NCI-H146 treated with DMSO at 0.1 percent for 48 hours (cell line): ENCODE results near the gene ZCCHC2.

ENCODE experiments used
- DNase-seq: peaks from one replicate; lab custom pipeline; 2025; ENCODE audit not compliant: unreplicated experiment; lab: John Stamatoyannopoulos, UW

The ZCCHC2 gene

DNA sequence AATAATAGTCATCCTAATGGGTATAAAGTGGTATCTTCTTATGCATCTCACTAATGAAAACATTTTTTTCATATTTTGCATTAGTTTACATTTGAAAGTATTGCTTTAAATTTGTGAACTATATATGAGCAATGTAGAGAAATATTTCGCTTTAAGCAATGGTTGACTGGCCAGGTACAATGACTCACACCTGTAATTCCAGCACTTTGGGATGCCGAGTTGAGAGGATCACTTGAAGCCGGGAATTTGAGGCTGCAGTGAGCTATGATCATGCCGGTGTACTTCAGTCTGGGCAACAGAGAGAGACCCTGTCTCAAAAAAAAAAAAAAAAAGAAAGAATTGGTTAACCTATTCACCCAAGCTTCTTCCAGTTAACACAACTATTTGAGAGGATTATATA lies 15.1 kb downstream of the ZCCHC2 start:
- no peak for DNase-seq

DNA sequence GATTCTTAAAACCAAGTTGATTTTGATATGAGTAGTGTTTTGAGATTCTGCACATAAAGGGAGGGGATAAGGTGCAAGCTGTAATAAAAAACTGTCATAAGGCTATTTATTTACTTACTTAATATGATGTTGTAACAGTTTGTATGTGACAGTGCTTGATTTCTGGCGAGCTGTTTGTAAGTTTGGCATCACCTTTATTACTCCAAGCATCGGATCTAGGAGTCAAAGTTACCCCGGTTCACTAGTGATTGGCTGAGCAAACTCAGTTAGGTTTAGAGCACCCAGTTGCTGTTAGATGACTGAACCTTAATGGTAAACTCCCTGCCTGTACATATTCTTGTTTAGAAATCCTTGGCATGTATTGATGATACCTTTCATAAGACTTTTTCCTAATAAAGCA lies 16.1 kb downstream of the ZCCHC2 start:
- DNase-seq: no peak

DNA sequence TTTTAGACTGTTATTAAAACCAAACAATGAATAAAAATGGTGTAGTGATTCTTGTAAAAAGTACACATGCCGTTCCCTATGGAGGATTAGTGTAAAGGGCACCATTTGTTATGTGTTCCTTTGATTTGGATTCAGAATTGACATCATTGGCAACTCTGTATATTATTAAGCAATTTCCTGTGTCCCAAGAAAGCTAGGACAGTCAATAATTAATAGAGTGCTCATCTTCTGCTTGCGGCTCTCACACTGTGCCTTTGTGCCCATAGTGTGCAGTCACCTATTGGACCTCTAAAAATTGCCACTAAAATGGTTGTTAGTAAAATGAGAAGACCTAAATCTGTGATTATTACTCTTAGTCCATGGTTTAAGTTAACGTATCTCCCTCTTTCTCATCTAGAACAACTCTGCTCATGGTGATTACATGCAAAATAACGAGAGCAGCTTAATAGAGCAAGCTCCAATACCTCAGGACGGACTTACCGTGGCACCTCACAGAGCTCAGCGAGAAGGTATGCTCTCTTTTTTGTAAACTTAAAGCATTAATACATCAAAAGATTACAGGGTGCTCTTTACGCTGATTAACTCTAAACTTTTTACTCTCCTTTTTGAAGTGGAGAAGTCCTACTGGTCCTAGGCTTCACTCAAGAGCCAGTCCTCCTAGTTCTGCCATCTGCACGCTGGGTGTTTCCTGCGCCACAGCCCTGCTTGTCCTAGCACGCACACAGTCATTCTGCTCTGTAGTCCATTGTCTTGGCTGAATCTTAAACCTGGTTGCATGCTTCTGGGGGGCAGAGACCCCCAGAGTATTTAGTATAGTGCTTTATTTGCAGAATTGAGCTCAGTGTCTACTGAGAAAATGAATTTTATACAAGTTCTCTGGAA lies 16.7 kb downstream of the ZCCHC2 start:
- DNase-seq: no peak

DNA sequence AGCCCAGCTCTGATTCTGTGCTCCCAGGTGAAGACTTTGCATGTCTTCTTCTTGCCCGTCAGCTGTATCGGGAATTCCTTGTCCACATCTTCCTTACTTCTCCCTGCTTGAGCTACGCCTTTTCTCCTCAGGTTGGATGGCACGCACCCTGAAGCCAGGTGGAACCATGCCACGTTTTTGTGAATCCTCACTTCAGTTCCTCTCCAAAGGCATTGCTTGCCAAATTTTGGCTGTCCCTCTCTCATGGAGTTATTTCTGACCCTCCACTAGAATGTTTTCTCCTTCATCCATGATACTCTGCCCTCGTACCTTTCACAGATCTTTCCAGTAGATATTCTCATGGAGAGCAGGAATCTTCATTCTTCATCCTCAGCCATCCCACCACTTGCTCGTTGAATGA lies 20.2 kb downstream of the ZCCHC2 start:
- DNase-seq: no peak

DNA sequence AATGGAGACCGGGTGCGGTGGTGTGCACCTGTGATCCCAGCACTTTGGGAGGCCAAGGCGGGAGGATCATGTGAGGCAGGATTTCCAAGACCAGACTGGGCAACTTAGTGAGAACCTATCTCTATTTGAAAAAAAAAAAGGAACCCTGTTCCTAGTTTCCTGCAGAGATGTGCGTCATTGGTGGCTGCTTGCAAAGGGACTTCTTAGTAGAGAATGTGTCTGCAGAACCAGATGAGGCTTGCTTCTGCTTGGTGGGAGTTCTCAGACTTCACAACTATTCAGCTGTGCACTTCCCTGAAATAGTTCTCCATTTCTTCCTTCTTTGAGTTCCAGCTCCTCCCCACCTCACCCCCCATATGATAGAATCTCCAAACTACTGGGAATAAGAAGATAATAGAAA lies 22.3 kb downstream of the ZCCHC2 start:
- DNase-seq: no peak

DNA sequence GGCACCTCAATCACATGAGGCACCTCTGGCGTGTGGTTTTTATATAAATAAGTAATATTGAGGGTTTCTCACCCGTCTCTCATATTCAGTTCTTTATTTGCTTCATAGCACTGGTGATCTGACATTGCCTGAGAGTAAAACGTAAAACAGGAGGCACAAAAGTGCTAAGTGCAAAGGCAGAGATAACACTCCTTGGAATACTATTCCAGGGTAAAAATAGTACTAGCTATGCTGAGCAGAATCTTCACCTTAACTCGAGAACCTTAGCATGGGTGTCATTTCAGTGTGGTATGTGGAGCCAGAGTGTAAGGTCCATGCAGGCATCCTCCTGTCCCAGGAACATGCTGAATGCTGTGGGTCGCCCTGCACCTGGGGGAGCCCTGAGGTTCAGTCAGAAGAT lies 26.9 kb downstream of the ZCCHC2 start:
- no peak for DNase-seq

DNA sequence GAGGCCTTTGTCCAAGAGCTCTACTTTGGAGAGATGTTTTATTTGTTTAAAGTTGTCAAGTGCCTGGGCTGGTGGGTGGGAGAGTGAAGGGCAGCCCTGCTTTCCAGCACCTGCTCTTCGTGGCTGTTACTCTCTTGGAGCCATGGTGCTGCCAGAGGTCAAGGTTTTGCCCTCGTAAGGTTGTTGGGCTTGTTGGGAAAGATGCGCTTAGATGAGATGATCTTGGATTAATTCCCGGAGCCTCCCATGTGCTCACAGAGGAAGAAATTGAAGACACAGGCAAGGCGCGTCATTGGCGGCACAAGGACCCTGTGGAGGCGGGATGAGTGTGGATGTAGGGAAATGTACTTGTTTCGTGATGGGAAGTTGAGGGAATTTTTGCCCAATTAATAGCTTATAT lies 27.9 kb downstream of the ZCCHC2 start:
- DNase-seq: no peak

DNA sequence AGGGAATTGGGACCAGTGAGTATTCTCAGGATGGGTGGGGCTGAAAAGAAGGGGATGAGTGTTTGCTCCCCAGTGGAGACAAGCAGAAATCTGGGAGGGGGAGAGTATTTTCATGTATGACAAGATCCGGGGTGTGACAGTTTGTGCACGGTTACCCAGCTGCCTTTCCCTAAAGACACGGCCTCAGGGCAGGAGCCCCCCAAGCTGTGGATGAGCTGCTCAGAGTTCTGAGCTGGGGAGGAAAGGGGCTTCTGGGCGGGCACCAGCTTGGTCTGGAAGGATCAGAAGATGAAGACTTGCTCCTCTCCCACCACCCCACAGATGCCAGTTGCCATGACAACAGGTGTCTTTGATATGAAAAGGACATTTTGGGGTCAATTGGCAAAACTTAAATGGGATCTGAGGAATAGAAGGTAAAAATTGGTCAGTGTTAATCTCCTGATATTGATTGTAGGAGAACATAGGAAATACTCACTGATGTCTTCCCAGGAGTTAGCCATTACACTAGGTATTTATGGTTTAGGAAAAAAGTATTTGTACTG lies 29.2 kb downstream of the ZCCHC2 start:
- DNase-seq: no peak

DNA sequence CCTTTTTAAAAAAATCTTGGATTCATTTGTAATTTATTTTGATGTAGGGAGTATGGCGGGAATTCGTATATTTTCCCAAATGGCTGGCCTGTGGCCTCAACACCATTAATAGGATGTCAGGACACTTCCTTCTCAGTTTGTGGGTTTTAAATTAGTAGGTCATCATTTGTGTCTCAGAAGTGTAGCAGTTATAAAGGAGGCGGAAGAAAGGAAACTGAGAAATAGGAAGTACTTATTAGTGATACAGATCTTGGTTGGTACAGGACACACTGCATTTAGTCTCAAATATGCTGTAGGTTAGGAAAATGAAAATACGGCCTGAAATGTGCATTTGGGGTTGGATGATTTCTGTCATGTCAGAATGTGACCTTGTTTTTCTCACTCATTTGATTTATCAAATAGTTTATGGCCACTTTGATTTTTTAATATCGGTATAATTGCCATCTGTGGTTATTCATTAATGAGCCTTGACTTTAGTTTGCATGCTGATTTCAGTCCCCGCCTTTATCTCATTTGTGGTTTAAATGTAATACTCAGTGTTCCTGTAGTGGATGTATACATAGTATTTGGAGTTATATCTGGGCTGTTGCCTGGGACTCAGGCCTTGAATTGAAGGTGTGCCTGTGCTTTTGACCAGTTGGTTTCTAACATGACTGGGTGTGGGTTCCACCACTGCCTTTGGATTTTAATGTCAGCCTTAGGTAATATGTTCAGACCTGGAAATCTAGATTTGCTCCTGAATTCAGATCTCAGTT lies 31.4 kb downstream of the ZCCHC2 start:
- DNase-seq: no peak

DNA sequence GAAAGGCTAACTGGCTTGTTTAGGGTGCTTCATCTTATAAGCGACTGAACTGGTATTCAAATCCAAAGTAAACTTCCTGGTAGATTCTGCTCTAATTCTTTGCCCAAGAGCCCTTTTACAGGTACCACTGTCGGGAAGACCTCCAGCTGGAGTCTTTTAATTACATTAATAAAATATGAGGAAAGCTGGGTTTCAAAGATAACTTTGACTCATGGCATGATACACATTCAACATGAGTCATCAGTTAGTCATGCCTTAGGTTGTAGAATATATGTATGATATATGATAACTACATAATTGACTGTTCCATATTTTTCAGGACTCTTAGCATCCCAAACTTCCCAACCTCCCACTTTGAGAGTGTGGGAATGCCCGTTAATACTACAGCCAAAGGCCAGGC lies 32.3 kb downstream of the ZCCHC2 start:
- no peak for DNase-seq

DNA sequence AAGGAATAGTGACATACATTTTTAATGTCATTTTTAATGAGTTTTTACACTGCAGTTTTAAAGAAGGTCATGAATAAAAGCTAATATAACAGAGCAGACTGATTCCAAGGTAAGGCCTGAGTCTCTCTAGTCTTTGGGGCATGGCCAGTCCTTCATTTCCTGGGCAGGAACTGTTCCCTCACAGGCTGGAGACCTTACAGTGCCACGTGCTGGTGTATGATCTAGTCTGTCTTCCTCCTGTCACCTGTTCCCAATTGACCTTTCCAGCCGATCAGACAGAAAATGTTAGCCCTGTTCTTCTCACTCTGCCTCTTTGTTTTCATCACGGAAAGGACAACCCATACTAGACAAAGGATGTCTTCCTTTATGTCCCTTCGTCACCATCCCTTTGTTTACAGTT lies 33.6 kb downstream of the ZCCHC2 start:
- DNase-seq: peak; percentile 13

DNA sequence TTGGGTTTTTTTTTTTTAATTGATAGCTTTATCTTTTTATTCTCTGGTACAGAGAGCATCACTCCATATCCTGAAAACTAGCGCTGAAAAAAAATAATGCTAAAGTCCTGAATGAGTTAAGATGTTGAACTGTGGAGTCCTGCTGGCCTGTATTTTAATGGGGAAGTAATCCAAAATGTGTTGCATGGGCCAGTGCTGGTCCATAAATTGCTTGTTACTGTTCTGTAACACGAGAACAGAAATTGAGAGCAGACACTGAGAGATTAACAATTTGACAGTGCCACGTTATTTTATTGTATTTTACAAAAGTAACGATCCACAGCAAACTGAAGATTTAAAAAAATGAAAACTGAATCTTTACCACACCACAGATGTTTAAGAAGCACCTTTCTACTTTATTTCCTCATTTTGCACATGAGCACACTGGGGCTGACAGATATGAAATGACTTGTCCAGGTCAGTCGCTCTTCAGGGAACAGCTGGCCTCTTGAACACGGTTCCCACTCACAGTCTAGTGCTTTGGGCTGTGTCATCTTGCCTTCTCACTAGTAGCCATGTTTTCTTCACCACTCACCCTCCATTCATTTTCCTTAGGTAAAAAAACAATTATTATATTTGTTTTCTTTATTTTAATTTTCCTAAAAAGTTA lies 35.3 kb downstream of the ZCCHC2 start:
- DNase-seq: no peak

DNA sequence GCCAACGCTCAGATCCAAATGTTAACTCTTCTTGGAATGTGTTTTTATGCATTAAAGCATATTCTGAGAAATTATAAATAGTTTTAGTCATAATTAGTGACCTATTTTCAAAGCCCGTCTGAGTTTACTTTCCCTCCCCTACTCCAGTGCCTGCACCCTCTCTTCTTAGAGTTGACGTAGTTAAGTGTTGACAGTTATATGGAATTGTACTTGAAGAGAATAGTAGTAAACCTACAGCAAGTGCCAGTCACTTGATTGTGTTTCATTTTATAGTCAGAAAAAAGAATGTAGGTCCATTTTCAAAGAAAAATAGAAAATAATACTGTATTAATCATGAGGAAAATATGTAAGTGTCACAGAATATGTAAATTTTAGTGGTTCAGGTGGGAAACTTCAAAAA lies 41.2 kb downstream of the ZCCHC2 start:
- no peak for DNase-seq

DNA sequence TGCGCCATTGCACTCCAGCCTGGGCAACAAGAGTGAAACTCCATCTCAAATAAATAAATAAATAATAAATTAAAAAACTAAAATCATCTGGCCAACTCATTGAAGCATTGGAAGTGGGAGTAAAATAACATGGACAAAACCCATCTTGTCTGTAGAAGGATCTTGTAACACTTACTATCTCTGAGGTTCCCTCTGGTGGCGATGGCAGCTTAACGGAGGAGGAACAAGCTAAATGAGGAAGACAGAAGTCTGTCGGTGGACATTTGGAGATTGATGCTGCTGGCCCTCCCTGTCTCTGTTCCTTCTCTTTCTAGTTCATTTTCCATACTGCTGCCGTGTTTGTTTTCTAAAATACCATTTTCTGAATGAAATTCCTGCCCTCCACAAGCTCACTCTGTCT lies 43.4 kb downstream of the ZCCHC2 start:
- DNase-seq: no peak

DNA sequence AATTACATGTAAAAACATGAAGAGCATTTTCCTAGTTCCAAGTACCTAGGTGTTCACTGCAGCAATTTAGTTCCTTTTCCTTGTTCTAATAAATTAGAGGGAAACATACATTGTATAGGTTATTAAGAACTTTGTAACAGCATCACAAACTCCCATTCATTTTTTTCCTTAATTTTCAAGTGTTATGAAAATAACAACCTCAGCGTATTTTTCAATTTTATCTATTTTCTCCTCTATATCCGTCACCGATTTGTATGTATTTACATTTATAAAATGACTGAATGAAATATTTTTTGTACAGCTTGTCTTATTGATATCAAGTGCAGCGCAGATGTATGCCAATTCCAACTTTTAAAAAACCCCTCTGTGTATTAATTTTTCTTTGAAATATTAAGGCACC lies 44.0 kb downstream of the ZCCHC2 start:
- no peak for DNase-seq

DNA sequence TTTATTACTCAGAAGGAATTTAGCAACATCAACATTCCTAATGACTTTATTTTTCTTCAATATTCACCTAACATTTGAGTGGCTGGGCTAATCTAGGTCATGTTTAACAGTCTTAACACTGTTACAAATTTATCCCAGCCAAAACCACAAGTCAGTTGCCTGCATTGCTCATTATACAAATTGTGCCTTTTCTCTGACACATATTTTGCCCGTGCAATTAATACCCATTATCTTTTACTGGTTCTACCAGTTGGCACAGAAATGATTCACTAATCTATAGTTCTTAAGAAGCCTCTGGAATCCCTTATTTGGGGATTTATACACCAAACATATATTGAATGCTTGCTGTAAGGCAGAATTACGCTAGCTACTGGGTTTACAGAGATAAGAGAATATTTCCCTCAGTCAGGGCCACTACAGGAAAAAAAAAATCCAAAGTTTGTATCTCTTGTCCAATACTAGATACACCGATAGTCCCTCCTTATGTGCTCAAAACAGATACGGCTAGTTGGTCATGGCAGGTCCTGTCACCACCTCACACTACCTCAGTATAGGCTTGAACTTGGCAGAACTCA lies 46.3 kb downstream of the ZCCHC2 start:
- no peak for DNase-seq

DNA sequence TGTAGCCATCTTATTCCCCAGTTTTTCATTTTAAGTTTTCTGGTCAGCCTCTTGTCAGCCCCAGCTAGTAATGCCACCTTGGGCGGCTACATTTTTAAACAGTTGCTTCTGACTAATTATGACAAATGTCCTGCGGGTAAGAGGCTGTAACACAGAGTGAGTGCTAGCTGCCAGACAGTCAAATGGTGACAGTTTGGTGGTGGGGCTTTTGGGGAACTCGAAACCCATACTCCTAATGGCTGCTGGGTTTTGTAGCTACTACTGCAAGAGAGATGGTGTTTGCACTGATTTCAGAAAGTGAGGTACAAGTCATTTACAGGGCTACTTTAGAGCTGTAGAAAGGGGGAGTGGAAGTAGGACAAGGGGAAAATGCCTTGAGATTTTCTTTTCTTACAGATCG lies 48.2 kb downstream of the ZCCHC2 start:
- no peak for DNase-seq

DNA sequence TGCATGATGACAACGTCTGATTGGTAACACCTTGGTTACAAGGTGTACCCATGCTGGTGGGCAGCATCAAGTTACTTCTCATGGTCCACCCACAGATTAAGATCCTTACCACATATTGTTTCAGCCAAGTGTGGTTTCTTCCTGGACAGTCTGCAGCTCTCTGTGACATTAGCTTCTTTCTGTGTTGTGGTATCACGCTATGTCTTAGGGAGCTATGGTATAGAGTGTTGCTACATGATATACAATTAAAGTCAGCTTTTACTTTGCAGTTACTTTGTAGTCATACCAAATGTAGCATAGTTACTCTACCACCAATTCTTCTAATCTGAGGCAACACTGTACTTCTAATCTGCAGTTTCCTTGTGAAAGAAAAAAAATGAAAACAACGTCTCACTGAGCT lies 48.8 kb downstream of the ZCCHC2 start:
- DNase-seq: no peak

DNA sequence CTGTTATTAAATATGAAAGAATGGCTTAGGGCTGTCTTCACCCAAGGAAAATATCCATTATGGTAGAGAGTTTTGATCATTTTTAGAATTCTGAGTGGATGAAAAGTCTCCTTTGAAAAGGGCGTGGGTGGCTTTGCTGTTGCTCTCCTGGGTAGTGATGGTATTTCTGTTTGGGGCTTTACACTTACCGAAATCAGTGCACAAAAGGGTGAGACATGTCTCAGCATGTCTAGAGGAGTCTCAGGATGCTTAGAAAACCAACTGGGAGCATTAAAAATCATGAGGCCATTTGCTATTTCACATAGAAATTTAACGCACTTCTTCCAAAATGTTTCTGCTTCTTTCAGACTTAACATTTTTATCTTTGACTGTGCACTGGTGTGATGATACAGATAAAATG lies 49.6 kb downstream of the ZCCHC2 start:
- DNase-seq: no peak

DNA sequence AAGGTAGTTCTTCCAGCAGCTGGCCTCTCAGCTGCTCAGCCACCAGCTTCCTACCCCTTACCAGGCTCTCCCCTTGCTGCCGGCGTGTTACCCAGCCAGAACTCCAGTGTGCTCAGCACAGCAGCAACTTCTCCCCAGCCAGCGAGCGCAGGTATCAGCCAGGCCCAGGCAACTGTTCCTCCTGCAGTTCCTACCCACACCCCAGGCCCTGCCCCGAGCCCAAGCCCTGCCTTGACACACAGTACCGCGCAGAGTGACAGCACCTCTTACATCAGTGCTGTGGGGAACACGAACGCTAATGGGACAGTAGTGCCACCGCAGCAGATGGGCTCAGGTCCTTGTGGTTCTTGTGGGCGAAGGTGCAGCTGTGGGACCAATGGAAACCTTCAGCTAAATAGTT lies 52.0 kb downstream of the ZCCHC2 start:
- DNase-seq: no peak

DNA sequence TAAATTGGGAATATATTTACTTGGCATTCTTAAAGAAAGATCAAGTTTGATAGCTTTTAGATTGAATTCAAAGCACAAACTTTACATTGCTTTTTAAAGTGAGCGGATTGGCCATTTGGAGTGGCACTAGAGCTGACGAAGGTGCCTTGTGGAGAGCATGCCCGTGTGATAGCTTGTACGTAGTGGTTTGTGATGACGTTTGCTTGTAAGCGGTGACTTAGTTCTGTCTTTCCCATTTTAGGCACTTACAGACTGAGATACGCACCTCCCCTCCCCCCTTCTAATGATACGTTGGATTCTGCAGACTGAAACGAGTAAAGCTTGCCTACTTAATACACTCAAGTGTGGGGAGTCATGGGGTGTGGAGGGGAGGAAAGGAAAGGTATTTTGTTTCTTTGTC lies 53.4 kb downstream of the ZCCHC2 start:
- no peak for DNase-seq
